ENCODE data around the gene ZNF438.
"Not testable (repeated sequence)": the region's sequence is repeated elsewhere in the genome, so short reads cannot be mapped to it uniquely, and the experiment has no call there.

Gene ZNF438

GRCh38 chr10:30987463-30987862, 44.2 kb downstream of the ZNF438 start:
- no peak for DNase-seq (ENCODE audit: low read depth in 2 of 2)

DNA sequence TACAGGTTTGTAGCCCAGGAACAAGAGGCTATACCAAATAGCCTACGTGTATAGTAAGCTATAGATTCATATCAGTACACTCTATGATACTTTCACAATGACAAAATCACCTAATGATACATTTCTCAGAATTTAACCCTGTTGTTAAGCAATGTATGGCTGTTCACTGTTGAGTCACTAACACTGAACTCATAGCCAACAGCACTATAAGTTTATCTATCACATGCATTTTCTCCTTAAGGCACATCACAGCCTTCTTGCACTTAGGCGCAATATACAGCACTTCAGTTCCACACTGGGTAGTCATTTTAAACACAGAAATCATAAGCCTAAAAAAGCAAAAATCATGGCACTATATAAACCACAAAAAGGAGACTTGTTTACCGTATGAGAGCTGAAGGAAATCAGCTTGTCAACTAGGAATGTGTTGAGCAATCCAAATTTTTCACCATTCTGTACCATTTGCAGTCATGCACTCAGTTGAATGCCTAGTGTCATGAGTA, 45.6 kb downstream of the ZNF438 start:
- DNase-seq (ENCODE audit: low read depth in 2 of 2): no peak

DNA sequence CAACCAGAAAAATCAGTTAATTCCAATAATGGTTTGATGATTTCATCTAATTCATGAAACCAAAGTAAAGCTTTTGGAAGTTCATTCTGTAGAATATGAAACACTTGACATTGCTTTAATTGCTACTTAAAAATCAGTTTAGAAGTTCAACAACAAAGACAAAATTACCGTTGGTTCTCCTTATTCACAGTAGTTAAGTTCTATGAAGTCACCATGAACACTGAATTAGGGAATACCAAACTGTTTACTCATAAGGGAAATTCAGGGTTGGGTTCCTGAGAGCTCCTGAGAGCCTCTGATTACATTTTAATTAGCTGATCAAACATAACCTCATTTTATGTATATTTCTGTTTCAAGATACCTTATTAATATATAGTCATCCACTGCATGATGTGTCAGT, 46.2 kb downstream of the ZNF438 start:
- DNase-seq (ENCODE audit: low read depth in 2 of 2): no peak

DNA sequence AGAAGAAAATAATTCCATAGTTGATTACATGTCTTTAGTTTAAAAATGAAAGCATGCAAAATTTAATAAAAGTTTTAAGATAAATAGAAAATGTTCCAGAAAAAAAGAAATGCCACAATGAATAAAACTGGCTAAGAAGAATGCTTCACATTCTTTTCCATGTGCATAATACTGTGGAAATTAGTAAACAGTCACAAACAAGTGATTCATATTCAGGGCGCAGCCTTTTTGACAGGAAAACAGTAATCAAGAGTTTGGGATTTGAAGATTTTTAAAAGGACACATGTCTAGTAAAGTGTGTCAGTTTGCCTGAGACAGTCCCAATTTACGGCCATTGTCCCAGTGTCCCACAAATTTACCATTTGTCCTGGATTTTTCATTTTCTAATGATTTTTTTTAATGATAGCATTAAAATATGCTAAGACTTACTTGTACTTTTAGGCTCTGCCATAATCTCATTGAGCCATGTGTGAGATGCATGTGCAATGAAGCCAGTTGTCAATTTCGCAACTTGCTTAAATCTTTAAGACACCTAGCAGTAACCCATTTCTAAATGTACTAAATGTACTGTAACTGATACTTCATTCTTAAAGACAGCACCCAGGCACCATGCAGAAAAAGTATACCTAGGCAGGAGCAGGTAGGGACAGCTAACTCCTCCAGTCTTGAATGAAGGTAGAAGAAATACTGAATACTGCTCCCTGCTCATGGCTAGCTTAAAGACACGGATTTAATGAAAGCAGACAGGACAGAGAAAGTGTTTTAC, 46.9 kb downstream of the ZNF438 start:
- no peak for DNase-seq (ENCODE audit: low read depth in 2 of 2)

DNA sequence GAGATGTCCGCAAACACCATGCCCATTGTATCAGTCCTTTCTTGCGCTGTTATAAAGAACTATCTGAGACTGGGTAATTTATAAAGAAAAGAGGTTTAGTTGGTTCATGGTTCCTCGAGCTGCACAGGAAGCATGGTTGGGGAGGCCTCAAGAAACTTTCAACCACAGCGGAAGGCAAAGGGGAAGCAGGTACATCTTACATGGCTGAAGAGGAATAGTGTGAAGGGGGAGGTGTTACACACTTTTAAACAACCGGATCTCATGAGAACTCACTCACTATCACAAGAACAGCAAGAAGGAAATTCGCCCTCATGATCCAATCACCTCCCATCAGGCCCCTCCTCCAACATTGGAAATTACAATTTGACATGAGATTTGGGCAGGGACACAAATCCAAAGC, 48.5 kb downstream of the ZNF438 start:
- not testable (repeated sequence) for DNase-seq (ENCODE audit: low read depth in 2 of 2)

GRCh38 chr10:30980951-30981616, 50.6 kb downstream of the ZNF438 start:
- DNase-seq (ENCODE audit: low read depth in 2 of 2): no peak

- DNase-seq (ENCODE audit: low read depth in 2 of 2): no peak
These were observed 51.7 kb downstream of the ZNF438 start for GRCh38 chr10:30979956-30980355.

DNA sequence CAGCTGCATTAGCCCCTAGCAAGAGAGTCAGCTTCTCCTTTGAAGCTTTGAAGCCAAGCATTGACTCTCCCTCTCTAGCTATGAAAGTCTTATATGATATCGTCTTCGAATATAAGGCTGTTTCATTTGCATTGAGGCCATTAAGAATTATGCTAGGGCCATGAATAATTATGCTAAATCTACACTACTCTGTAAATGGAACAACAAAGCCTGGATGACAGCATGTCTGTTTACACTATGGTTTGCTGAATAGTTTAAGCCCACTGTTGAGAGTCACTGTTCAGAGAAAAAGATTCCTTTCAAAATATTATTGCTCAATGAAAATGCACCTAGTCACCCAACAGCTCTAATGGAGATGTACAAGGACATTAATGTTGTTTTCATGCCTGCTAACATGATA, 52.8 kb downstream of the ZNF438 start:
- no peak for DNase-seq (ENCODE audit: low read depth in 2 of 2)

- DNase-seq (ENCODE audit: low read depth in 2 of 2): no peak
These were observed 54.3 kb downstream of the ZNF438 start for GRCh38 chr10:30977385-30977784.

DNA sequence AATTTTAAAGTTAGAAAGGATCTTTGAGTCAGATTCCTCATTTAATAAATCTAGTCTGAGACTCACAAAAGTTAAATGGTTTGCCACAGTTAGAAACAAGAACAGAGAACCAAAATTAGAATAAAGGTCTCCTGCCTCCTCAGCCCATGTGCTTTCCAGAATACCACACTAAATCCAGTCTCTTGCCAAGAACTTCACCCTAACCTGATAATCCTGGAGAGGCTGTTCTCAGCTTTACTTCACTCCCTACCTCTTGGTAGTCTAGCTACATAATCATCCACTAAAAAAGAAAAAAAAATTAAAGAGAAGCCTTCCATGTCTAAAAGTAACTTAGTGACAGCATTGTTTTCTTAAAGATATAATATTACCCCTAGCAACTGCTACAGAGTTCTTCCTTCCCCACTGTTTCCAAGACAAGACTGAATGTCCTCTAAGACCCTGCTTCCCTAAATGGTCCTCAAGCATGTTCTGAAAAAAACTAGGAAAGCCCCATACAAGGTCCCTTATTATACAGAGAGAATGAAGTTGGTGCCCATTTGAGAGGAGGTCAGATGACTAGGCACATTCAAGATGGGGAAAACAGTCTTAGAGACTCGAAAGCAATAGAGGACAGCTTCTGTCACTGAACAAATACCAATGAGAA, 56.8 kb downstream of the ZNF438 start:
- no peak for DNase-seq (ENCODE audit: low read depth in 2 of 2)

DNA sequence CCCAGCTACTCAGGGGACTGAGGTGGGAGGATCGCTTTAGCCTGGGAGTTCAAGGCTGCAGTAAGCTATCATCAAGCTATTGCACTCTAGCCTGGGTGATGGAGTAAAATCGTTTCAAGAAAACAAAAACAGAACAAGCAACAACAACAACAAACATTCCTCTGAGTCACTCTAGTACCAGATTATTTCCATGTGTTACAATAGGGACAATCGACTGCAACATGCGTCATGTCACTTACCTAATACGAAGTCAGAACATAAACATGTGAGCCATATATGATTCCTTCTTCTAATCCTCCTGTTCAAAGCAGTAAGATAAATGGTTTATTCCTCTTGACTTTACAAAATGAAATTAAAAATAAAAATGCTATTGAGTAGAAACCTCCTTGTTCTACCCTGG, 57.3 kb downstream of the ZNF438 start:
- DNase-seq (ENCODE audit: low read depth in 2 of 2): no peak

DNA sequence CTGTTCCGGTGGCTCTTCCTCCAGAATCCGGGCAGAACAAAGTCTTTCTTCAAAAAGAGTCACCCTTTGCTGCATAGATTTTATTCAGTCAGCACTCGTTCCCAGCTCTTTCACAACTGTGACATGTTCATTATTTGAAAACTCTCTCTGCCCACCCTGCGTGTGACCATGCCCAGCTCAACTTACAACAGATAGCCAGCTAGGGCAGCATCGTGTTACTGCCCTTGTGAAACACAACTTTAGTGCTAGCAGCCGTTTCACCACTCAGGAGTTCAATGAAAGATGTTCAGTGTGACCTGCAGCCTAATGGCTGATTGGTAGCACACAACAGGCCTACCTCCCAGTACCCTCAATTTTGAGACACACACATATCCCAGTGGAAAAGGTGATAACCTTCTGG, 57.9 kb downstream of the ZNF438 start:
- DNase-seq (ENCODE audit: low read depth in 2 of 2): no peak

GRCh38 chr10:30970760-30971460, 60.8 kb downstream of the ZNF438 start:
- DNase-seq (ENCODE audit: low read depth in 2 of 2): no peak

DNA sequence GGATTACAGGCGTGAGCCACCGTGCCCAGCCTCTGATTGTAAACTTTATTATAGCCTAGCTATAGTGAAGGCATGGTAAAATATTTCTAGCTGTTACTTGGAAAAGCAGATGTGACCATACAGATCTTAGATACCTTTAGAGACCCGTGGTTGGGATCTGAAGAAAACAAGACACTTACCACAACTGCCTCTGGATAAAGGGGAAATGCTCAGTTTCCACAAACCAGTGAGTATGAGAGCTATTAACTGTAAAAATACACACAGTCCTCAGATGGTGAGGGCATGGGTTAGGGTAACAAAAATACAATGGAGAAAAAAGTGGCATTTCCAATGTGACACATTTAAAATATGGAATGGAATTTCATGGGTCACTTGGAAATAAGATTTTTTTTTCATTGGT, 63.0 kb downstream of the ZNF438 start:
- DNase-seq (ENCODE audit: low read depth in 2 of 2): no peak

GRCh38 chr10:30967650-30968410, 63.8 kb downstream of the ZNF438 start:
- no peak for DNase-seq (ENCODE audit: low read depth in 2 of 2)

GRCh38 chr10:30963992-30964930, 67.4 kb downstream of the ZNF438 start:
- DNase-seq (ENCODE audit: low read depth in 2 of 2): no peak

GRCh38 chr10:30962522-30962921, 69.1 kb downstream of the ZNF438 start:
- DNase-seq (ENCODE audit: low read depth in 2 of 2): no peak

GRCh38 chr10:30959836-30960210, 71.8 kb downstream of the ZNF438 start:
- no peak for DNase-seq (ENCODE audit: low read depth in 2 of 2)

DNA sequence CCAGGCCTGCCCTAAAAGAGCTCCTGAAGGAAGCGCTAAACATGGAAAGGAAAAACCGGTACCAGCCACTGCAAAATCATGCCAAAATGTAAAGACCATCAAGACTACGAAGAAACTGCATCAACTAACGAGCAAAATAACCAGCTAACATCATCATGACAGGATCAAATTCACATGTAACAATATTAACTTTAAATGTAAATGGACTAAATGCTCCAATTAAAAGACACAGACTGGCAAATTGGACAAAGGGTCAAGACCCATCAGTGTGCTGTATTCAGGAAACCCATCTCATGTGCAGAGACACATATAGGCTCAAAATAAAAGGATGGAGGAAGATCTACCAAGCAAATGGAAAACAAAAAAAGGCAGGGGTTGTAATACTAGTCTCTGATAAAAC, 82.4 kb downstream of the ZNF438 start:
- not testable (repeated sequence) for DNase-seq (ENCODE audit: low read depth in 2 of 2)

- no peak for DNase-seq (ENCODE audit: low read depth in 2 of 2)
These were observed 87.7 kb downstream of the ZNF438 start for GRCh38 chr10:30944005-30944404.

All from activated CD4-positive, alpha-beta T cell treated with anti-CD3 and anti-CD28 coated beads for 24 hours (primary cell).